ENCODE results near the gene ATP5ME. TPM values are rescaled to one million over a fixed set of nuclear protein-coding genes. Genes with fewer than 3 reads are reported as not detected.

ATP5ME gene
- total RNA-seq, 2 experiments from 2014 or later = 162 to 183 TPM

- Mint-ChIP-seq H3K27me3 (no peaks in the 10 kb centered on the region), H3K4me1 (peaks cover under 1% of the 10 kb centered on the region), H3K36me3 (ENCODE audit: low read depth) (peaks cover 12% of the 10 kb centered on the region), H3K4me3 (no peak overlapping the region), H3K9me3 (peaks cover 12% of the 10 kb centered on the region), H3K27ac (no peak overlapping the region)
- ChIA-PET POLR2A (no interaction called here), CTCF (no interaction called here)
- DNase-seq = no peak
Measured at GRCh38 chr4:657834-658667, 16.0 kb downstream of the ATP5ME start.

GRCh38 chr4:657338-657833 lies 16.7 kb downstream of the ATP5ME start:
- DNase-seq = no peak
- H3K27ac Mint-ChIP-seq = no peak overlapping the region
- H3K36me3 Mint-ChIP-seq (ENCODE audit: low read depth) = peaks cover 9% of the 10 kb centered on the region
- no peaks in the 10 kb centered on the region for H3K27me3 Mint-ChIP-seq
- ChIA-PET POLR2A (no interaction called here), CTCF (interaction anchor here (0.6 kb wide), 1 partner anchor 302 kb away, joined by 4 read pairs; no protein-coding TSS in a partner anchor)
- H3K4me1 Mint-ChIP-seq = no peaks in the 10 kb centered on the region
- no peak overlapping the region for H3K4me3 Mint-ChIP-seq
- H3K9me3 Mint-ChIP-seq = peaks cover 12% of the 10 kb centered on the region

GRCh38 chr4:656436-657337 lies 17.4 kb downstream of the ATP5ME start:
- Mint-ChIP-seq H3K4me3 (no peak overlapping the region), H3K36me3 (ENCODE audit: low read depth) (peaks cover 5% of the 10 kb centered on the region), H3K9me3 (peaks cover 12% of the 10 kb centered on the region), H3K4me1 (no peaks in the 10 kb centered on the region), H3K27ac (no peak overlapping the region), H3K27me3 (no peaks in the 10 kb centered on the region)
- no peak for DNase-seq
- ChIA-PET POLR2A (no interaction called here), CTCF (interaction anchor here (0.6 kb wide), 1 partner anchor 301 kb away, joined by 4 read pairs; no protein-coding TSS in a partner anchor)

GRCh38 chr4:655464-656151 lies 18.5 kb downstream of the ATP5ME start:
- ChIA-PET POLR2A (no interaction called here), CTCF (no interaction called here)
- no peaks in the 10 kb centered on the region for H3K4me1 Mint-ChIP-seq
- no peaks in the 10 kb centered on the region for H3K27me3 Mint-ChIP-seq
- no peak overlapping the region for H3K27ac Mint-ChIP-seq
- H3K9me3 Mint-ChIP-seq = peaks cover 9% of the 10 kb centered on the region
- H3K4me3 Mint-ChIP-seq = no peak overlapping the region
- DNase-seq = no peak
- peaks cover 2% of the 10 kb centered on the region for H3K36me3 Mint-ChIP-seq (ENCODE audit: low read depth)

GRCh38 chr4:654871-655463 lies 19.1 kb downstream of the ATP5ME start:
- CTCF ChIA-PET = no interaction called here
- no peaks in the 10 kb centered on the region for H3K4me1 Mint-ChIP-seq
- no peaks in the 10 kb centered on the region for H3K36me3 Mint-ChIP-seq (ENCODE audit: low read depth)
- no peak overlapping the region for H3K4me3 Mint-ChIP-seq
- H3K9me3 Mint-ChIP-seq = peaks cover 7% of the 10 kb centered on the region
- POLR2A ChIA-PET = no interaction called here
- no peak overlapping the region for H3K27ac Mint-ChIP-seq
- DNase-seq = no peak
- no peaks in the 10 kb centered on the region for H3K27me3 Mint-ChIP-seq

GRCh38 chr4:654503-654845 lies 19.6 kb downstream of the ATP5ME start:
- peaks cover 4% of the 10 kb centered on the region for H3K9me3 Mint-ChIP-seq
- DNase-seq = no peak
- H3K4me1 Mint-ChIP-seq = no peaks in the 10 kb centered on the region
- ChIA-PET CTCF (no interaction called here), POLR2A (no interaction called here)
- no peak overlapping the region for H3K4me3 Mint-ChIP-seq
- no peaks in the 10 kb centered on the region for H3K36me3 Mint-ChIP-seq (ENCODE audit: low read depth)
- H3K27me3 Mint-ChIP-seq = no peaks in the 10 kb centered on the region
- H3K27ac Mint-ChIP-seq = no peak overlapping the region

GRCh38 chr4:653831-654502 lies 20.1 kb downstream of the ATP5ME start:
- Mint-ChIP-seq H3K9me3 (no peaks in the 10 kb centered on the region), H3K4me3 (no peak overlapping the region), H3K36me3 (ENCODE audit: low read depth) (no peaks in the 10 kb centered on the region), H3K27me3 (no peaks in the 10 kb centered on the region), H3K4me1 (no peaks in the 10 kb centered on the region), H3K27ac (no peak overlapping the region)
- ChIA-PET CTCF (no interaction called here), POLR2A (no interaction called here)
- no peak for DNase-seq

GRCh38 chr4:653080-653821 lies 20.8 kb downstream of the ATP5ME start:
- ChIA-PET CTCF (interaction anchor here (1.2 kb wide), 1 partner anchor 18 kb away, joined by 3 read pairs; no protein-coding TSS in a partner anchor), POLR2A (no interaction called here)
- Mint-ChIP-seq H3K4me3 (no peak overlapping the region), H3K4me1 (no peaks in the 10 kb centered on the region), H3K36me3 (ENCODE audit: low read depth) (no peaks in the 10 kb centered on the region), H3K27ac (no peak overlapping the region), H3K27me3 (no peaks in the 10 kb centered on the region), H3K9me3 (no peaks in the 10 kb centered on the region)
- no peak for DNase-seq

GRCh38 chr4:651884-652642 lies 22.0 kb downstream of the ATP5ME start:
- H3K36me3 Mint-ChIP-seq (ENCODE audit: low read depth) = no peaks in the 10 kb centered on the region
- no peak for DNase-seq
- H3K27ac Mint-ChIP-seq = no peak overlapping the region
- no peaks in the 10 kb centered on the region for H3K9me3 Mint-ChIP-seq
- ChIA-PET POLR2A (no interaction called here), CTCF (interaction anchor here (1.2 kb wide), 1 partner anchor 19 kb away, joined by 3 read pairs; no protein-coding TSS in a partner anchor)
- no peak overlapping the region for H3K4me3 Mint-ChIP-seq
- H3K4me1 Mint-ChIP-seq = no peaks in the 10 kb centered on the region
- no peaks in the 10 kb centered on the region for H3K27me3 Mint-ChIP-seq

- Mint-ChIP-seq H3K36me3 (ENCODE audit: low read depth) (no peaks in the 10 kb centered on the region), H3K4me3 (no peak overlapping the region), H3K4me1 (peaks cover 4% of the 10 kb centered on the region), H3K9me3 (peaks cover 5% of the 10 kb centered on the region), H3K27me3 (no peaks in the 10 kb centered on the region), H3K27ac (no peak overlapping the region)
- ChIA-PET CTCF (no interaction called here), POLR2A (no interaction called here)
- no peak for DNase-seq
Measured at GRCh38 chr4:650951-651883, 22.9 kb downstream of the ATP5ME start.
